Ishikawa (cell line): ENCODE results near the gene RAP1GAP.

Experiments used
- FOXM1 ChIP-seq: IDR thresholded peaks from 2 replicates; pipeline ENCODE4 v1.6.1; 2012; ENCODE audit warnings: low read depth, borderline replicate concordance
- RAD21 ChIP-seq: IDR thresholded peaks from 2 replicates; pipeline ENCODE4 v1.6.1; 2012; ENCODE audit warnings: low read depth
- TCF12 ChIP-seq: IDR thresholded peaks from 2 replicates; pipeline ENCODE4 v1.6.1; 2012; ENCODE audit warnings: low read depth

- TF ChIP-seq FOXM1 = no peak
- TF ChIP-seq TCF12 = no peak
- no peak for TF ChIP-seq RAD21
Observed at GRCh38 chr1:21597753-21598152, 71.4 kb downstream of the RAP1GAP start.
